HL-60/S4 (cell line): ENCODE measurements around the gene MBL2.

ENCODE experiments used
- in situ Hi-C: fragments of 300-500 bp; cut with MboI; formaldehyde crosslinking; loops from 2 replicates; pipeline ENCODE4 v1.14.3; 2022; ENCODE audit warnings: low sequenced_read_pairs

MBL2 gene

DNA sequence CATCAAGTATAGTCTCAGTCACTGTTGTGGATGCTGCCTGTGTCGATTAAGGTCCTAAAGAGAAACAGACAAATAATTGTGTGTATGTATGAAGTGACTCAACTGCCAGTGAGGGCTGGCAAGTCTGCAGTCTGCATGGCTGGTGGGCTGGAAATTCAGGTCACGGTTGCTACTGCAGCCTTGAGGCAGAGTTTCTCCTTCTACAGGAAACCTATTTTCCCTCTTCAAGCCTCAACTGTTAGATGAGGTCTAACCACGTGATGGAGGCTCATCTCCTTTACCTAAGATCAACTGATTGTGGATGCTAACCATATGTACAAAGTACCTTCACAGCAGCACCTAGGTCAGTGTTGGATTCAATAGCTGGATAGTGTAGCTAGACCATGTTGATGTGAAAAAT, 29.9 kb downstream of the MBL2 start:
- in situ Hi-C loops, result no loop called here

- in situ Hi-C loops, result no loop called here
Observed at GRCh38 chr10:52741851-52742250, 30.7 kb downstream of the MBL2 start.

DNA sequence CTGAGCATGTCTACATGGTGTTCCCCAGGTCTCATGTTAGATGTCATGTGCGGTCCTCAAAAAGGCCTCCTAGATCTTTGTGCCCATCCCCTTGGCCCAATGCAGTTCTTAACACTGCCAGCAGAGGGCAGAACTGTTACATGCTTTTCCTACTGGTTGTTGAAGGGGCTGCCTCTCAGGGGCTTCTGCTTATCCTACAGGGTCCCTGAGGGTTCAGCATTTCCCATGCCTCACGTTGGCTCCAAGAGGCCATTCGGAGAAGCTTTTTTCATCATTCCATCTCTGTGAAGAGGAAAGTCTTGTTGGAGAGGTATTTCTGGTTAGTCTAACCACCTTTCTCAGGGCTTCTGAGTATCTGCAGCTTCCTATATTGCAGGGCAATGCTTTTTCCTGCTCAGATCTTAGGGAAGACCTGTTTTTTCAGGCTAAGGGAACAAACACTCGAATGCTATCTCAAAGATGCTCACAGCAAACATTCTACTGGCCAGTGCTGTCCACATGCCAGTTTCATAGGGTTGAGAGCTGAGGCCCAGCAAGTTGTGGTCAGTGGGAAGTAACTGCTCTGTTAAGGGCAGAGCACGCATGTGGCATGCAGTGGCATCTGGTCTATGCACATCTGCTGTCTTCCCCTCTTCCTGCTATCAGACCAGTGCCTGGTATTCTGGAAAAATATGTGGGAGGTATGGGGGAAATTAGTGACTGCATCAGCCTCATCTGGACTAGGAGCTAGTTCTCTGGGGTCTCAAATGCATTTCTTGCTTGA, 31.5 kb downstream of the MBL2 start:
- in situ Hi-C loops, result no loop called here

DNA sequence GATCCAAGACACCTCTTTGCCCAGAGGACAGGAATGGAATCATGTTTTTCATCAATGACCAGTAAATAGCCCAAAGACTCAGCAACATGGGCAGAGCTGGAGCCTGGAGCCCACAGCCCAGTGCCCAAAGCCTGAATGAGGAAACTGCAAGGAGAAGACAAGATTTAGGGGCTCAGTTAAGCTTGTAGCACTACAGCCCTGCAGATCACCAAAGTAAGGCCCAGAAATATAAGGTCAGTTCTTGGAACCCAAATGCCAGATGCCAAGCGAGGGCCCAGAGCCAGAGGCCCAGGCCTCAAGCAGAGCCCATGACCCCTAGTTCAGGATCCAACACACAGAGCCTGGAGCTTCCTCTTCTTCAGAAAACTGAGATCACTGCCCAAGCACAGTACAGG, 32.4 kb downstream of the MBL2 start:
- in situ Hi-C loops, result no loop called here

DNA sequence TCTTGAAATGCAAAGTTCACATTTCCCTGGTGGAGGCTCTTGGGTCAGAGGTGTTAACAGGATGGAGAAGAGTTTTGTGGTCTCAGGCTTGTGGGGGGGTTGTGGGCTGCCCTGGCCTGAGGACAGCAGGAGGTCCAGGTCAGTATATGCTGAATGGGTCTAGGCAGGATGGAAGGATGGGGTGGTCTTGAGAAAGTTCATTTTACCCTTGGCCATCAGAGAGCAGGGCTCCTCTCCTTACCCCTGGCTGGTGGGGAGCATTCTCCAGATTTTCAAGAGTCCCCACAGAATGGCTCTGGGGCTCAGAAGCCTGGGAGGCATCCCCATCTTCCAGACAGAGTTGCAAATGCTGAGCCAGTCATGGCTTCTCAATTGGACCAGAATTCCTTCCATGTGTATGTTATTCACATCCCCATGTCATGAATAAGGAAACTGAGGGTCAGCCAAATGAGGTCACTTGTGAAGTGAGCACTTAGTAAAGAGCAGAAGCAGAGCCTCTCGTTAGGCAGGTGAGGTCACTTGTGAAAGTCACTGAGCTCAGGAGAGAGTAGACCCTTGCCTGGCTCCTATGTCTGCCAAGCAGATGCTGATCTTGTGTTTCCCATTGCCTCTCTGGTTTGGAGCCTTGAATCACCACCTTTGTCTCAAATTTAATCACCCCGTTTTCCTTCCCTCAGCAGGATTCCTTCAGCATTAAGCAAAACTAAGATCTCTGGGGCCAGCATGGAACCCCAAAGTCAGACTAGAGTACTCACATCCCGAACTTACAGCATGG, 33.0 kb downstream of the MBL2 start:
- in situ Hi-C loops, result no loop called here

DNA sequence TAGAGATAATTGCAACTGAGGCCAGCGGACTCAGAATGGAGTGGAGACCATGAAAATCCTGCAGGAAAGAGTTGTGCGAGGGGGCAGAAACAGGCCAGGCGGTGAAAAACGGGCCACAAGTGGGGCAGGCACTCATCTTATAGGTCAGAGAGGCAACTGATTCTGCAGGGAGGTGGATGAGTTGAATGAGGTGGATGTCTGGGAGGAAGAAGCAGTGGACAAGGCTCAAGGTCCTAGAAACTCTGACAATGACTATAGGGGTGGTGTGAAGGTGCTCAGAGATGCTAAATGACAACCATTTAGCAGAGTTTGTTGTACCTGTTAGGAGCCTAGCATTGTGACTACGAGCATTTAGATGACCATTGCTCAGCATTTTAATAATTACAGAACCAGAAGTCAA, 33.6 kb downstream of the MBL2 start:
- in situ Hi-C loops, result no loop called here

DNA sequence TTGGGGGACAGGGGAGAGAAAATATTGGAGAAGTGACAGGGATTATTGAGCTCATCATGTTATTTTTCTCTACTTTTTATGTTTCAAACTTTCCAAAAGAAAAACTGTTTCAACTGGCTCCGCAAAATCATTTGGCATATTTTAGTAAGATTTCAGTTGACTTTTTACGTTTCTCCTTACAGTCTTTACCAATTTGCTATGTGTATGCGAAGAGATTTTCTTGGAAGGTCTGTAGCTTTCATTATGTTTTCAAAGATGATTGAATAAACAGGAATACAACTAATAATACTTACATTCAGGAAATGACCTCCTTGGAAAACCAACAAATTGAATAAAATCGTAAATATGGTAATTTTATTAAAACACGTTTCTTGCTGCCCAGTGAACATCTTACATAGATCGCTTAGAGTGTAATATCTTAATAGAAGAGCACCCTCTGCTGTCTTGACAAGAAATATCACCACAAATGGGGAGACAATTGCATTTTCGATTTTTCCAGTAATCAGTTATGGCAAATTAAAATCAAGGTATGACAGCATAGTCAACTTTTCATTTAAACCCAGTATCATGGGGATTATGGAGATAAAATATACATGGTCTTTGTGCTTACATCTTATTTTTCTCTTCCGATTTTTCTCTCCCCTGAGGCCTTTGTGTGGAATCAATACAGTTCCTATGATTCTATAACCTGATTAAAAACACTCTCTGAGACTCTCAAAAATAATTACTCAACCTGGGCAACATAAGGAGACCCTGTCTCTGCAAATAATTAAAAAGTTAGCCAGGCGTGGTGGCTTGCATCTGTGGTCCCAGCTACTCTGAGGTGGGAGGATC, 43.1 kb downstream of the MBL2 start:
- in situ Hi-C loops, result no loop called here

DNA sequence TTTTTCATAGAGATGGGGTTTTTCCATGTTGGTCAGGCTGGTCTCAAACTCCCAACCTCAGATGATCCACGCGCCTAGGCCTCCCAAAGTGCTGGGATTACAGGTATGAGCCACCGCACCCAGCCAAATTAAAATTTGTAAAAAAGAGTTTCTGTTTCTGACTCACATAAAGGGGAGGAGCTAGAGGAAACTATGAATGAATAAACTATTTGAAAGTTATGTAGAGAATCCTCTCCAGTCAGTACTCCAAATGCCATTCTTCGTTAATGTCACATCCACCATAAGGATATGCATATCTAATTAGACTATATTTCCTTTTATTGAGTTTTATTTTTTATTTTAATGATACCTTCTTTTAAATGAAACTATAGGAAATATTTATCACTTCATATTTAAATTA, 52.6 kb downstream of the MBL2 start:
- in situ Hi-C loops, result no loop called here
